HG03108 (cell line): ENCODE results near the gene CERS1.
A peak's percentile ranks its signal among the peaks of the same experiment; 100 is the strongest.

Experiments
- ATAC-seq: cut with Tn5 transposase; IDR thresholded peaks from one replicate; pipeline ENCODE4 v1.9.1; 2021; ENCODE audit warnings: moderate library complexity; ENCODE audit not compliant: unreplicated experiment

The CERS1 gene

GRCh38 chr19:18841400-18841799 is 54.6 kb downstream of the CERS1 start:
- ATAC-seq, result no peak

DNA sequence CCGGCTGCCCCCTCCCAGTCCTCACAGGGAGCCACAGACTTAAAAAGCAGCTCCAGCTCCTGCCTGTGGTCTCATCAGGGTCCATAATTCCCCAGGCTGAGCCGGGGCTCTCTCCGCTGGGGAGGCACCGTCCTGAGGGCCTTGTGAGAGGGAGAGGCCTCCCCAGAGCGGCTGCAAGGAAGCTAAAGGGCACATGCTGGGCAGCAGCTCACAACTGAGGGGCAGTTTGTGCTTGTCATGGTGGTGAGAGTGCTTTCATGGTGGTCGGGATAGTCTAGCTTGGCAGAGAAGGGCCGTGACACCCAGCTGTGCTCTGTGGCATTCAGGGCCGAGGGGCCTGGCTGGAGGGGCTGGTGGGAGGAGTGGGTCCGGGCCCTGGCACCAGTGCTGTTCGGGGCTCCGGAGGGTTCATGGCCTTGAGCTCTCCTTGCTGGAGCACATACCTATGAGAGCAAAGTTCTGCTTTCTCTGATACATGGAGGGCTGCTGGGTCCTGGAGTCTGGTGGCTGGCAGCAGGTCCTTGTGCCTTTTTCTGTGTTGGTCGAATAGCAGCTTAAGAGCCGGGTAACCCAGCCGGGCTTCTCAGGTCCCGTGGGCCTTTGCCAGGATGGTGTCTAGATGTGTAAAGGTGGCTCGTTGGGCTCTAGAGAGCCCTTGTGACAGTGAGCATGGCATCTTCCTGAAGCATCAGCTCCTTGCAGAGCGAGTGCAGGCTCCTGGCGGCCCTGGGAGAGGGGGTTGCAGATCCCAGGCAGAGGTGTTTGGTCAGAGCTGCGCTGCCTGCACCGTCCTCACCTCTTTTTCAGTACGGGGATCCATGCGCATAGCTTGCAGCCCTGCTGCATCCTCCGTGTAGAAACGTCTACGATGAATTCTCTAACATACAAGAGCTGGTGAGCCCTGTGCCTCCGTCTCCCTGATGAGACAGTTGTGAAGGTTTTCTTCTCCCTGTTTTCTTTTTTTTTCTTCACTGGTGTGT is 55.4 kb downstream of the CERS1 start:
- ATAC-seq, result no peak

GRCh38 chr19:18839465-18840287 is 56.3 kb downstream of the CERS1 start:
- no peak for ATAC-seq

DNA sequence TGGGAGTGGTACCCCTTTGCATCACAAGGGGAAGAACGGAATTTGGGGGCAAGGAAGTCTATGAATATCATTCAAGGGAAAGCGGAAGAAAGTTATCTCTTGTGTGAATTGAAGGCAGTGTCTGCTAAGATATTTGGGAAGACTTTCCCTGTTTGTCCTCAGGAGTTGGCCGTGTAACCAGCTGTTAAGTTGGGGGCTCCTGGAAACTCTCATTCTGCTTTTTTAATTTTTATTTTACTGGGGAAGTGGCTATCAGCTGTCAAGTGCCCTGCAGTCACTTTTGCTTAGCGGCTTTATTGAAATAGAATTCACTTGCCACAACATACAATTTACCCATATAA is 61.3 kb downstream of the CERS1 start:
- no peak for ATAC-seq

DNA sequence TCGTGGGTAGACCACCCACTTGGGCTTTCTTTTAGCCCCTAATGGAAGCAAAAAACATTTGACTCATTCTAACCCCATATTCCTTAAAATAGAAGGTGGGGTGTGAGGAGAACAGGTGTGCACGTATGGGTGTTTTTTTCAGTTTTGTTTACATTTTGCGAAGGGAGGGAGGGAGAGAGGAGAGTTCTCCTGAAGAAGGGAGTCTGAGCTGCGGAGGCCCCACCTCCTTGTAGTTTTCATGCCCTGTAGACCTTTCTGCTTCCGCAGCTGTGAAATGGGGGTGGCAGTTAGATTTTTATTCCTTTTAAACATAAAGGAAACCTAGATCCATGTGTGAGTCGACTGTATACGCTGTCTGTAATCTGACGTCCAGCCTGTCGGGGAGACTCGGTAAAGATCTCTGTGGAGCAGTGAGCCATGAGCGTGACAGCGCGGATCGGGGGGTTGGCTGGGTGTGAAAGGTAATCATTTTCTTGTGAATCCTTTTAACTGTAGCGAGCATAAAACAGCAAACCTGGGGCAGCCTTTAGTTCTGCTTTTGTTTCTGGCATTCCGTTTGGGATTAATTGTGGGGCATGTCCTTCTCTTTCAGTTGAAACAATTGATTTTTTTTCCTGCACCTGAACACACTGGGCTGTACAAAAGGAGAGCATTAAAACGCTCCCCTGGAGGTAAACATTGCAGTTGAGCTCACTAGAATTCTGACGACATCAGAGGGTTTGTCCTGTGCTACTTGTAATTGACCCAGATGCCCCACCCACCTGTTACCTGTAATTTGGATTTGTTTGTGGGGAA is 61.9 kb downstream of the CERS1 start:
- no peak for ATAC-seq

GRCh38 chr19:18833141-18833476 is 62.8 kb downstream of the CERS1 start:
- ATAC-seq, result no peak

DNA sequence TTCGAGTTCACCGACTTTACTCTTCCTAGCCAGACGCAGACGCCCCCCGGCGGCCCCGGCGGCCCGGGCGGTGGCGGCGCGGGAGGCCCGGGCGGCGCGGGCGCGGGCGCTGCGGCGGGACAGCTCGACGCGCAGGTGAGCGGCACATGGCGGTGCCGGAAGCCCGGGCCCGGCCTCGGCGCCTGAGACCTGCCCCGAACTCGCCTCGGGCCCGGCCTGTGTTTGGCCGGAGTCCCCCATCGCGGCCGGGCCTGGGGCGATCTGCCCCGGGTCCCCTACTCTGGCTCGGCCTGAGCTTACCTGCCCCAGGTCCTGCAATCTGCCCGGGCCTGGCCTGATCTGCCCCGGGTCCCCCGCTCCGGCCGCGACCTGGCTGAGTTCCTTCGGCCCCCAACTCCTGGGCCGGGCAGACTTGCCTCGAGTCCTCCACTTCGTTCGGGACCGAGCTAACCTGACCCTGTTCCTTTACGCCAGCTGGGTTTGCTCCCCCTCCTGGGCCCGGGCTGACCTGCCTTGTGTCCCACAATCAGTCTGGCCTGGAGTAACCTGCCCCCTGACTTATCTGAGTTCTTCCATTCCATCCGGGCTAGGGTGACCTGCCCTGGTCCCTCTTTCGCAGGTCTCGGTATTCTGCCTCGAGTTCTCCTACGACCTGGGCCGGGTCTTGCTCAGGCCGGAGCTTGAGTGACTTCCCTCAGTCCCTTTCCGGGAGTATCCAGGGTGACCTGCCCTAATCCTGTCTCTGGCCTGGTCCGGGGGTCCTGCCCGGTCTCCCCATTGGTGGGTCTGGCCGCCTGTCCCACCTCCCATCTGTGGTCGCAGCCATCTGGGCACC is 63.4 kb downstream of the CERS1 start:
- ATAC-seq, result peak; percentile 11

DNA sequence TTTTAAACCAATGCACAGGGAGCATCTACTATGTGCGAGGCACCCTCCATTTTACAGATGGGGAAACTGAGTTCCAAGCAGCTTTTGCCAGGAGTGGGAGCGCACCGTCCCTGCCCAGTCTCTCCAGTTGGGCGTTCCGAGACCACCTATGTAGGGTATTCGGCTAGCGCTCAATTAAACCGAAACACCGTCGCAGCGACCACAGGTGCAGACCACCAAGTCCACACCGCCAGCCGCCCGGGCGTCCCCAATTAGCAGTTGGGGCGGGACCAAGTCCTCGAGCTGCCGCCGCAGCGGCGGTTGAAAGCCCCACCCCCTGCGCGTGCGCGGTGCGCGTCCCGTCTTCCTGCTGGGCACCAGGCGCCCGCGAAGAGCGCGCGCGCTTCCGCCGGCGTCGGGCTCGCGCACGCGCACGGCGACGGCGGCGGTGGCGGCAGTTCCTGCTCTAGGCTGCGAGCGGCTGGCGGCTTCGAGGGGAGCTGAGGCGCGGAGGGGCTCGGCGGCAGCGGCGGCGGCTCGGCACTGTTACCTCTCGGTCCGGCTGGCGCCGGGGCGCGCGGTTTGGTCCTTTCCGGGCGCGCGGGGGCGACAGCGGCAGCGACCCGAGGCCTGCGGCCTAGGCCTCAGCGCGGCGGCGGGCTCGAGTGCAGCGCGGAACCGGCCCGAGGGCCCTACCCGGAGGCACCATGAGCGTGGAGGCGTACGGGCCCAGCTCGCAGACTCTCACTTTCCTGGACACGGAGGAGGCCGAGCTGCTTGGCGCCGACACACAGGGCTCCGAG is 64.2 kb downstream of the CERS1 start, which contains the start of gene UPF1:
TSS of gene UPF1 (plus strand) at position 436 of the 782 bp plus-strand sequence. CDS start at position 687, 251 bp downstream.
- peak; percentile 72 for ATAC-seq

GRCh38 chr19:18830488-18830887 is 65.5 kb downstream of the CERS1 start:
- no peak for ATAC-seq

GRCh38 chr19:18828786-18829185 is 67.2 kb downstream of the CERS1 start:
- ATAC-seq, result no peak
